NT2/D1 (cell line): ENCODE measurements around the gene SLC12A5.

Experiments used
- SUZ12 ChIP-seq: IDR thresholded peaks from 2 replicates; pipeline ENCODE4 v1.6.1; 2011; ENCODE audit not compliant: insufficient read length, insufficient read depth; ENCODE audit errors: extremely low read depth
- YY1 ChIP-seq: IDR thresholded peaks from 2 replicates; pipeline ENCODE4 v1.6.1; 2011; ENCODE audit not compliant: insufficient read length, insufficient read depth
- ZNF274 ChIP-seq: IDR thresholded peaks from 2 replicates; pipeline ENCODE4 v1.6.1; 2011; ENCODE audit warnings: mild to moderate bottlenecking, low read depth, low read length

DNA sequence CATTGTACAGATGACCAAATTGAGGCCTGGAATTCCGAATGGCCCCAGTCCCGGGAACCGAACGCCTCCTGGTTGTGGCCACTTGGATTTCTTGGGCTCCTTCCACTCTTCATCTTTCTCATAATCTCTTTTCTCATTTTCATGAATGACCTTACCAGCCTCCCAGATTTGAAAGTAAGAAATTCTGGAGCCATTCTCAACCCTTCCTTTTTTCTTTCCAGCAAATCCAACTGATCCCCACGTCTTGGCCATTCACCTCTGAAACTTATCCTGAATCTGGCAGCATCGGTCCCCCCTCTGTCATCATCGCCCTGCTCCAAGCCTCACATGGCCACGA, 5.9 kb upstream of the SLC12A5 start:
- TF ChIP-seq YY1 (no peak), ZNF274 (no peak), SUZ12 (no peak)
